ENCODE data around the gene CCT8.

CCT8 gene

GRCh38 chr21:29076731-29077640 is 3.5 kb upstream of the CCT8 start:
- DNase-seq, result peak; percentile 85

- no peak for DNase-seq
These were observed 2.4 kb upstream of the CCT8 start for GRCh38 chr21:29075706-29076466.

GRCh38 chr21:29074783-29075182 is 1.3 kb upstream of the CCT8 start:
- no peak for DNase-seq

- no peak for DNase-seq
These were observed 544 bp upstream of the CCT8 start for GRCh38 chr21:29074007-29074376.

- DNase-seq, result peak; percentile 9
These were observed 601 bp downstream of the CCT8 start for GRCh38 chr21:29072873-29073221.

- no peak for DNase-seq
These were observed 8.5 kb downstream of the CCT8 start for GRCh38 chr21:29064850-29065481.

- no peak for DNase-seq
These were observed 16.9 kb downstream of the CCT8 start for GRCh38 chr21:29056538-29057050.

- no peak for DNase-seq
These were observed 17.4 kb downstream of the CCT8 start for GRCh38 chr21:29056005-29056404.

GRCh38 chr21:29055080-29055479 is 18.4 kb downstream of the CCT8 start:
- DNase-seq, result no peak

GRCh38 chr21:29053656-29054055 is 19.8 kb downstream of the CCT8 start:
- no peak for DNase-seq

GRCh38 chr21:29053011-29053553 is 20.4 kb downstream of the CCT8 start:
- DNase-seq, result no peak

GRCh38 chr21:29052224-29052623 is 21.2 kb downstream of the CCT8 start:
- no peak for DNase-seq

- DNase-seq, result no peak
These were observed 38.8 kb downstream of the CCT8 start for GRCh38 chr21:29034678-29035077.

GRCh38 chr21:29033871-29034270 is 39.6 kb downstream of the CCT8 start:
- DNase-seq, result no peak

- DNase-seq, result no peak
These were observed 40.1 kb downstream of the CCT8 start for GRCh38 chr21:29033301-29033700.

- no peak for DNase-seq
These were observed 42.5 kb downstream of the CCT8 start for GRCh38 chr21:29030909-29031308.

- DNase-seq, result peak; percentile 27
These were observed 43.9 kb downstream of the CCT8 start for GRCh38 chr21:29029524-29029923.

- no peak for DNase-seq
These were observed 48.1 kb downstream of the CCT8 start for GRCh38 chr21:29025328-29025713.

GRCh38 chr21:29024474-29025327 is 48.7 kb downstream of the CCT8 start, which contains the start of gene USP16:
Gene USP16, plus strand, starts transcription at chr21:29024668. Its CDS starts 3,246 bp downstream, at chr21:29027914.
- DNase-seq, result peak; percentile 96

- no peak for DNase-seq
These were observed 51.3 kb downstream of the CCT8 start for GRCh38 chr21:29022166-29022565.

- no peak for DNase-seq
These were observed 54.9 kb downstream of the CCT8 start for GRCh38 chr21:29018540-29018939.

GRCh38 chr21:29017639-29018237 is 55.7 kb downstream of the CCT8 start:
- DNase-seq, result no peak

Measured in activated CD4-positive, alpha-beta T cell treated with anti-CD3 and anti-CD28 coated beads, Interleukin-2, amount 50 U/mL, for 16 hours (primary cell).